Activated T-cell treated with anti-CD3 and anti-CD28 coated beads, Interleukin-2, amount 50 U/mL, for 24 hours (primary cell): Measurements from ENCODE around the gene SORL1.

Experiments used
- DNase-seq: peaks from one replicate; pipeline ENCODE4 v3.0.0-alpha.2; 2020
- H3K27ac Mint-ChIP-seq: 2 replicates; pipeline ENCODE4 v1.8.0; 2020; ENCODE audit warnings: mild to moderate bottlenecking, mixed read lengths
- H3K27me3 Mint-ChIP-seq: 2 replicates; pipeline ENCODE4 v1.8.0; 2020; ENCODE audit warnings: mixed read lengths
- H3K36me3 Mint-ChIP-seq: 2 replicates; pipeline ENCODE4 v1.8.0; 2020; ENCODE audit warnings: low read depth, mixed read lengths
- H3K4me1 Mint-ChIP-seq: 2 replicates; pipeline ENCODE4 v1.8.0; 2020; ENCODE audit warnings: low read depth, mixed read lengths
- H3K4me3 Mint-ChIP-seq: 2 replicates; pipeline ENCODE4 v1.8.0; 2020; ENCODE audit warnings: mild to moderate bottlenecking, moderate library complexity, mixed read lengths
- H3K9me3 Mint-ChIP-seq: 2 replicates; pipeline ENCODE4 v1.8.0; 2020; ENCODE audit warnings: mixed read lengths

Gene SORL1

DNA sequence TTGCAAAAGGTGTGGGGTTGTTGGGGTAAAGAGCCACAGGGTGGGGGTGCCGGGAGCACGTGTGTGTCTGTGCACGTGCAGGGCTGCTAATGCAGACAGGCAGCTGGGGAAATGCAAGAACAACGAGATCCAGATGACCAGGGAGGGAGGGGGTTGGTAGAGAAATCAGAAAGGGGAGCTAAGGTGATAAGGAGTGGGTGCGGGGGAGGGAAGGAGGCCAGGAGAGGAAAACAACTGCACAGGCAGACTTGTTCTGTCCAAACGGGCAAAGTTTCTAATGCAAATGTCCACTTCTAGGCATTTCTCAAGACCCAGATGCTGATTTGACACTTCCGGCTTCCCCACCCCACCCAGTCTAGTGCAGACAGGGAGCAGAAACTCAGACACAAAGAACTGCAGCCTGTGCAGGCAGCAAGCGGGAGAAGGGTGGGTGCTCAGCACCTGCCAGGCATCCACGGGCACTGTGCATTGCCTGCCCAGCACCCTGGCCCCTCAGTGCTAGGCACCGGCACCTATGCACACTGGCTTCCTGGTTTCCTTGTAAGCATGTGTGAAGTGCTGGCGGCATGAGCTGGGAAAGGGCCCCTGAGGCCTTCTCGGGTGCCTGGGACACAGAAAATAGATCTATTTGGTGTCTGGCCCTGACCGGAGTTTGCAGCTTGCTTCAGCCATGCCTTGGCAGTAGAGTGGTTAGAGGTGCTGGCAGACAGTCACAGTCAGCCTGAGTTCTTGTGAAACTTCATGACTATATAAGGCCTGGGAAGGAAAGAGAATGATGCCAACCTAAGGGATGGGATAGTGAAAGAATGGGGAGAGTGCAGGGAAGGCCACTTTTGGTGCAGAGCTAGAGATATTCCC is 220.7 kb downstream of the SORL1 start:
- no peak overlapping the region for H3K27ac Mint-ChIP-seq
- H3K4me3 Mint-ChIP-seq = no peak overlapping the region
- H3K4me1 Mint-ChIP-seq = no peaks in the 10 kb centered on the region
- DNase-seq = no peak
- H3K9me3 Mint-ChIP-seq = no peaks in the 10 kb centered on the region
- H3K27me3 Mint-ChIP-seq = no peaks in the 10 kb centered on the region
- H3K36me3 Mint-ChIP-seq = no peaks in the 10 kb centered on the region

GRCh38 chr11:121681550-121682268 is 229.6 kb downstream of the SORL1 start:
- DNase-seq = no peak
- no peaks in the 10 kb centered on the region for H3K4me1 Mint-ChIP-seq
- no peaks in the 10 kb centered on the region for H3K9me3 Mint-ChIP-seq
- no peak overlapping the region for H3K27ac Mint-ChIP-seq
- H3K36me3 Mint-ChIP-seq = no peaks in the 10 kb centered on the region
- no peaks in the 10 kb centered on the region for H3K27me3 Mint-ChIP-seq
- H3K4me3 Mint-ChIP-seq = no peak overlapping the region
